HCT116 (cell line): Measurements from ENCODE around the gene BSG.

Experiments
- CEBPB ChIP-seq: IDR thresholded peaks from 2 replicates; pipeline ENCODE4 v1.6.1; 2012; ENCODE audit warnings: low read depth
- CTCF ChIP-seq, 3 experiments: fragments of 200-600 bp in 1 of 3; sonication (generic) in 1 of 3; IDR thresholded peaks in 2 of 3; conservative IDR thresholded peaks in 1 of 3; 2 replicates each; pipeline ENCODE4 v1.5.1; 2012 to 2017; ENCODE audit warnings: low read depth in 2 of 3, low read length in 2 of 3, antibody characterized with exemption in 1 of 3, borderline replicate concordance in 1 of 3, control low read depth in 1 of 3, mild to moderate bottlenecking in 1 of 3, mixed read lengths in 1 of 3, mixed run types in 1 of 3, moderate library complexity in 1 of 3; ENCODE audit not compliant: insufficient read depth in 1 of 3
- EZH2phosphoT487 ChIP-seq: fragments of 200-600 bp; IDR thresholded peaks from 2 replicates; pipeline ENCODE4 v1.6.1; 2018; ENCODE audit warnings: antibody characterized with exemption, borderline replicate concordance
- MAX ChIP-seq: IDR thresholded peaks from 2 replicates; pipeline ENCODE4 v1.6.1; 2012
- POLR2A ChIP-seq: IDR thresholded peaks from 2 replicates; pipeline ENCODE4 v1.7.0; 2011; ENCODE audit warnings: borderline replicate concordance; ENCODE audit not compliant: insufficient read depth, insufficient read length; ENCODE audit errors: extremely low read depth
- POLR2AphosphoS5 ChIP-seq: IDR thresholded peaks from 2 replicates; pipeline ENCODE4 v1.6.1; 2011; ENCODE audit warnings: mild to moderate bottlenecking, low read depth, low read length, moderate library complexity
- RAD21 ChIP-seq: IDR thresholded peaks from 2 replicates; pipeline ENCODE4 v1.6.1; 2012; ENCODE audit warnings: low read depth, mild to moderate bottlenecking
- SP1 ChIP-seq: IDR thresholded peaks from 2 replicates; pipeline ENCODE4 v1.6.1; 2012; ENCODE audit warnings: low read depth
- SRF ChIP-seq: IDR thresholded peaks from 2 replicates; pipeline ENCODE4 v1.6.1; 2012; ENCODE audit warnings: low read depth
- TCF7L2 ChIP-seq: IDR thresholded peaks from 2 replicates; pipeline ENCODE4 v1.7.0; 2011; ENCODE audit warnings: borderline replicate concordance, inconsistent platforms; ENCODE audit not compliant: insufficient read depth, insufficient read length; ENCODE audit errors: extremely low read depth
- YY1 ChIP-seq: IDR thresholded peaks from 2 replicates; pipeline ENCODE4 v1.6.1; 2011; ENCODE audit warnings: low read length, low read depth, moderate library complexity, mild to moderate bottlenecking; ENCODE audit not compliant: insufficient replicate concordance; ENCODE audit errors: extremely low read depth
- ZNF274 ChIP-seq: fragments of 200-500 bp; sonication (Bioruptor generic); IDR thresholded peaks from 2 replicates; pipeline ENCODE4 v1.6.1; 2014; ENCODE audit warnings: mild to moderate bottlenecking, low read depth, low read length, inconsistent platforms
- TF ChIP-seq, protein P1 (sequence below): IDR thresholded peaks from 2 replicates; pipeline ENCODE4 v1.6.1; 2012; ENCODE audit warnings: low read depth

- TF ChIP-seq EZH2phosphoT487: no peak
- no peak for TF ChIP-seq ZNF274
- TF ChIP-seq YY1: no peak
- TF ChIP-seq CTCF (IDR thresholded peaks at IDR 0.05 in 2 of 3, conservative IDR thresholded peaks at IDR 0.05 in 1 of 3; ENCODE audit: borderline replicate concordance in 1 of 3, insufficient read depth in 1 of 3, low read depth in 2 of 3, low read length in 2 of 3): no peak
- no peak for TF ChIP-seq RAD21
- no peak for TF ChIP-seq SP1
- TF ChIP-seq MAX: no peak
- no peak for TF ChIP-seq POLR2A
- no peak for TF ChIP-seq CEBPB
- TF ChIP-seq POLR2AphosphoS5: no peak
- TF ChIP-seq, protein P1, sequence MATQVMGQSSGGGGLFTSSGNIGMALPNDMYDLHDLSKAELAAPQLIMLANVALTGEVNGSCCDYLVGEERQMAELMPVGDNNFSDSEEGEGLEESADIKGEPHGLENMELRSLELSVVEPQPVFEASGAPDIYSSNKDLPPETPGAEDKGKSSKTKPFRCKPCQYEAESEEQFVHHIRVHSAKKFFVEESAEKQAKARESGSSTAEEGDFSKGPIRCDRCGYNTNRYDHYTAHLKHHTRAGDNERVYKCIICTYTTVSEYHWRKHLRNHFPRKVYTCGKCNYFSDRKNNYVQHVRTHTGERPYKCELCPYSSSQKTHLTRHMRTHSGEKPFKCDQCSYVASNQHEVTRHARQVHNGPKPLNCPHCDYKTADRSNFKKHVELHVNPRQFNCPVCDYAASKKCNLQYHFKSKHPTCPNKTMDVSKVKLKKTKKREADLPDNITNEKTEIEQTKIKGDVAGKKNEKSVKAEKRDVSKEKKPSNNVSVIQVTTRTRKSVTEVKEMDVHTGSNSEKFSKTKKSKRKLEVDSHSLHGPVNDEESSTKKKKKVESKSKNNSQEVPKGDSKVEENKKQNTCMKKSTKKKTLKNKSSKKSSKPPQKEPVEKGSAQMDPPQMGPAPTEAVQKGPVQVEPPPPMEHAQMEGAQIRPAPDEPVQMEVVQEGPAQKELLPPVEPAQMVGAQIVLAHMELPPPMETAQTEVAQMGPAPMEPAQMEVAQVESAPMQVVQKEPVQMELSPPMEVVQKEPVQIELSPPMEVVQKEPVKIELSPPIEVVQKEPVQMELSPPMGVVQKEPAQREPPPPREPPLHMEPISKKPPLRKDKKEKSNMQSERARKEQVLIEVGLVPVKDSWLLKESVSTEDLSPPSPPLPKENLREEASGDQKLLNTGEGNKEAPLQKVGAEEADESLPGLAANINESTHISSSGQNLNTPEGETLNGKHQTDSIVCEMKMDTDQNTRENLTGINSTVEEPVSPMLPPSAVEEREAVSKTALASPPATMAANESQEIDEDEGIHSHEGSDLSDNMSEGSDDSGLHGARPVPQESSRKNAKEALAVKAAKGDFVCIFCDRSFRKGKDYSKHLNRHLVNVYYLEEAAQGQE: no peak
- TF ChIP-seq SRF: no peak
- TF ChIP-seq TCF7L2: no peak
These were observed 37.8 kb downstream of the BSG start for GRCh38 chr19:610071-610800.
